B cell (primary cell): ENCODE measurements around the gene NAPSA. TPM values are rescaled to one million over a fixed set of nuclear protein-coding genes. Genes with fewer than 3 reads are reported as not detected.

Source experiments
- ATAC-seq: fragments of 200-7000 bp; cut with Tn5 transposase; one replicate; pipeline ENCODE4 v1.10.0; 2021; ENCODE audit warnings: low read depth, mild to moderate bottlenecking, moderate number of reproducible peaks, moderate library complexity
- CTCF ChIA-PET: fragments of 350-600 bp; sonication (Branson Sonifier 250); formaldehyde crosslinking; loops from one replicate; lab custom pipeline; 2021; ENCODE audit warnings: antibody characterized with exemption, inconsistent platforms; lab: Charles Lee
- POLR2A ChIA-PET: fragments of 350-600 bp; sonication (Branson Sonifier 250); formaldehyde crosslinking; loops from one replicate; lab custom pipeline; 2021; ENCODE audit warnings: antibody characterized with exemption; lab: Charles Lee
- DNase-seq: peaks from one replicate; pipeline ENCODE4 v3.0.0; 2013
- H2AFZ ChIP-seq: 2 replicates; pipeline ENCODE4 v1.6.1; 2012; ENCODE audit warnings: mild to moderate bottlenecking, low read depth, low read length; ENCODE audit not compliant: insufficient read depth, poor library complexity, severe bottlenecking
- H3K27ac ChIP-seq, 2 donors: 1 replicate in 1 of 2; 2 replicates in 1 of 2; pipeline ENCODE4 v1.5.1; 2012 to 2013; ENCODE audit warnings: low read length in 2 of 2, mild to moderate bottlenecking in 2 of 2, moderate library complexity in 1 of 2
- H3K27me3 ChIP-seq, 4 experiments: fragments of 200-600 bp in 1 of 4; sonication (generic) in 1 of 4; replicated peaks in 1 of 4; 1 replicate in 2 of 4; 2 replicates in 2 of 4; pipeline versions ENCODE4 v1.6.1 to v1.7.0; 2013 to 2016; ENCODE audit warnings: low read length in 3 of 4, mild to moderate bottlenecking in 2 of 4, mixed read lengths in 1 of 4, moderate library complexity in 1 of 4; ENCODE audit not compliant: insufficient read depth in 4 of 4, control insufficient read depth in 3 of 4; ENCODE audit errors: control extremely low read depth in 1 of 4
- H3K36me3 ChIP-seq, 2 experiments: replicated peaks in 1 of 2; 1 replicate in 1 of 2; 2 replicates in 1 of 2; pipeline versions ENCODE4 v1.6.1 to v1.7.1; 2013; ENCODE audit warnings: low read length in 1 of 2; ENCODE audit not compliant: insufficient read depth in 2 of 2, control insufficient read depth in 1 of 2; ENCODE audit errors: control extremely low read depth in 1 of 2, extremely low read depth in 1 of 2
- H3K4me1 ChIP-seq, 2 donors: fragments of 200-600 bp in 1 of 2; sonication (generic) in 1 of 2; 1 replicate in 1 of 2; 2 replicates in 1 of 2; pipeline versions ENCODE4 v1.5.1 to v1.6.1; 2013 to 2017; ENCODE audit warnings: low read length in 2 of 2; ENCODE audit not compliant: control insufficient read depth in 2 of 2, insufficient read depth in 2 of 2
- H3K4me2 ChIP-seq: replicated peaks from 2 replicates; pipeline ENCODE3; 2012; ENCODE audit warnings: mild to moderate bottlenecking, low read depth, low read length; ENCODE audit not compliant: poor library complexity, severe bottlenecking
- H3K4me3 ChIP-seq, 5 experiments: fragments of 200-600 bp in 1 of 5; sonication (generic) in 1 of 5; 1 replicate in 3 of 5; 2 replicates in 2 of 5; pipeline versions ENCODE4 v1.5.1 to v1.7.0; 2011 to 2016; ENCODE audit warnings: low read length in 4 of 5, mild to moderate bottlenecking in 4 of 5, low read depth in 2 of 5, control low read depth in 1 of 5, moderate library complexity in 1 of 5; ENCODE audit not compliant: insufficient read depth in 1 of 5; ENCODE audit errors: control extremely low read depth in 1 of 5, extremely low read depth in 1 of 5
- H3K79me2 ChIP-seq: fragments of 200-600 bp; sonication (generic); one replicate; pipeline ENCODE4 v1.6.0; 2016; ENCODE audit warnings: low read length; ENCODE audit not compliant: control insufficient read depth, insufficient read depth
- H3K9ac ChIP-seq: fragments of 200-600 bp; sonication (generic); 2 replicates; pipeline ENCODE4 v1.6.1; 2017; ENCODE audit warnings: mild to moderate bottlenecking, low read length, moderate library complexity
- H3K9me3 ChIP-seq, 3 donors: one replicate each; pipeline versions ENCODE4 v1.6.1 to v1.7.1; 2013; ENCODE audit warnings: low read length in 2 of 3; ENCODE audit not compliant: control insufficient read depth in 2 of 3, insufficient read depth in 1 of 3; ENCODE audit errors: control extremely low read depth in 1 of 3
- H4K20me1 ChIP-seq: 2 replicates; pipeline ENCODE4 v1.6.0; 2012; ENCODE audit warnings: mild to moderate bottlenecking, low read length; ENCODE audit not compliant: insufficient read depth, control insufficient read depth, poor library complexity, severe bottlenecking
- H3K27ac Mint-ChIP-seq: one replicate; pipeline ENCODE4 v1.8.0; 2021; ENCODE audit warnings: mixed read lengths
- H3K27me3 Mint-ChIP-seq: one replicate; pipeline ENCODE4 v1.8.0; 2021; ENCODE audit warnings: mixed read lengths
- H3K4me1 Mint-ChIP-seq: one replicate; pipeline ENCODE4 v1.8.0; 2021; ENCODE audit warnings: mixed read lengths
- H3K4me3 Mint-ChIP-seq: one replicate; pipeline ENCODE4 v1.8.0; 2021; ENCODE audit warnings: mixed read lengths
- H3K9me3 Mint-ChIP-seq: one replicate; pipeline ENCODE4 v1.8.0; 2022; ENCODE audit warnings: mixed read lengths; ENCODE audit not compliant: insufficient read depth
- CTCF ChIP-seq: fragments of 200-600 bp; IDR thresholded peaks from one replicate; pipeline ENCODE4 v1.8.0; 2022; ENCODE audit warnings: antibody characterized with exemption, mild to moderate bottlenecking
- EZH2 ChIP-seq: IDR thresholded peaks from 2 replicates; pipeline ENCODE4 v1.6.1; 2012; ENCODE audit warnings: borderline replicate concordance, low read depth, mild to moderate bottlenecking, moderate library complexity, low read length; ENCODE audit not compliant: insufficient read depth, poor library complexity, severe bottlenecking
- WGBS: methylation state at CpG from one replicate; pipeline ENCODE4 v1.1.5; 2013; ENCODE audit warnings: missing lambda C conversion rate; ENCODE audit not compliant: insufficient coverage; 5-methylcytosine and 5-hydroxymethylcytosine counted together
- intact Hi-C: fragments of 100-400 bp; cut with micrococcal nuclease; formaldehyde crosslinking; loops from one replicate; pipeline ENCODE4 v1.10.0; 2022
- polyA plus RNA-seq: library from polyadenylated mRNA; depleted of rRNA; stranded (reverse); fragments of >200 nt; gene quantifications from 2 replicates; pipeline ENCODE4 v1.2.3, GENCODE V29; 2012
- total RNA-seq, 2 donors: library from RNA; stranded (reverse); fragments of 120-200 nt in 1 of 2; gene quantifications; 1 replicate in 1 of 2; 2 replicates in 1 of 2; pipeline versions ENCODE4 v1.2.3 to v1.2.4, GENCODE V29; 2013 to 2022

The NAPSA gene
- total and polyA plus RNA-seq, 2 donors (not counting 1 experiment from before 2014, with no cell fraction given): 4.0 to 4.7 TPM

GRCh38 chr19:50368649-50369570 lies 3.5 kb upstream of the NAPSA start:
- Mint-ChIP-seq H3K9me3 (no peaks in the 10 kb centered on the region), H3K27ac (peak overlapping the region; percentile 94), H3K27me3 (no peaks in the 10 kb centered on the region), H3K4me1 (peaks cover 30% of the 10 kb centered on the region), H3K4me3 (peak overlapping the region; percentile 99)
- Histone ChIP-seq H4K20me1 (no peaks in the 10 kb centered on the region), H3K9ac (peak overlapping the region; percentile 83), H3K9me3 (no peaks in the 10 kb centered on the region), H3K79me2 (peaks cover 7% of the 10 kb centered on the region), H3K4me2 (peak overlapping the region; percentile 96), H2AFZ (peak overlapping the region; percentile 93), H3K4me3 (peak overlapping the region; percentile 67 to 80 (median 69)), H3K27ac (peak overlapping the region; percentile 51 to 74), H3K4me1 (peaks cover 24 to 41% of the 10 kb centered on the region in 2 donors), H3K36me3 (no peaks in the 10 kb centered on the region), H3K27me3 (no peaks in the 10 kb centered on the region)
- WGBS: 8% methylated on average over 21 of the region's 34 CpGs
- ATAC-seq (peak; percentile 84), DNase-seq (peak; percentile 88)
- TF ChIP-seq EZH2 (no peak), CTCF (peak; percentile 83)
- intact Hi-C loops: loop anchor here (1.0 to 2.0 kb wide), 6 partner anchors 12 to 356 kb away; partner anchors contain the start of gene POLD1
- ChIA-PET POLR2A (interaction anchor here (0.6 to 1.8 kb wide), 7 partner anchors 12 to 414 kb away, joined by 3 to 10 read pairs (median 3); no protein-coding TSS in a partner anchor), CTCF (interaction anchor here (0.6 to 8.6 kb wide), 22 partner anchors 9 to 553 kb away, joined by 3 to 131 read pairs (median 4); partner anchors contain the start of genes KCNC3, POLD1 and SPIB)
